HAP-1 (cell line): ENCODE measurements around the gene CCDC7.
"Not testable (repeated sequence)": the region's sequence is repeated elsewhere in the genome, so short reads cannot be mapped to it uniquely, and the experiment has no call there.

ENCODE experiments used
- DNase-seq, 2 experiments: peaks; one replicate each; pipeline ENCODE4 v3.0.0-alpha.2; 2016 to 2020; ENCODE audit warnings: low spot score in 2 of 2
- H3K27me3 ChIP-seq: fragments of 250-450 bp; sonication (Bioruptor Pico); 2 replicates; pipeline ENCODE4 v1.5.1; 2020; ENCODE audit warnings: low read depth, mild to moderate bottlenecking, moderate library complexity
- H3K36me3 ChIP-seq: fragments of 250-450 bp; sonication (Bioruptor Pico); replicated peaks from 2 replicates; pipeline ENCODE4 v1.5.1; 2020; ENCODE audit warnings: mild to moderate bottlenecking
- H3K4me1 ChIP-seq: fragments of 250-450 bp; sonication (Bioruptor Pico); 2 replicates; pipeline ENCODE4 v1.5.1; 2020; ENCODE audit warnings: mild to moderate bottlenecking
- H3K4me3 ChIP-seq: fragments of 250-450 bp; sonication (Bioruptor Pico); 2 replicates; pipeline ENCODE4 v1.5.1; 2020; ENCODE audit warnings: mild to moderate bottlenecking, moderate library complexity
- H3K9me3 ChIP-seq: fragments of 250-450 bp; sonication (Bioruptor Pico); 2 replicates; pipeline ENCODE4 v1.5.1; 2020; ENCODE audit warnings: mild to moderate bottlenecking, moderate library complexity
- in situ Hi-C: fragments of 300-500 bp; cut with MboI; formaldehyde crosslinking; loops from 3 replicates; pipeline ENCODE4 v1.14.3; 2020; ENCODE audit warnings: low sequenced_read_pairs, inconsistent platforms, mixed read lengths

Gene CCDC7

GRCh38 chr10:32893916-32894664, 448.1 kb downstream of the CCDC7 start:
- DNase-seq = no peak

GRCh38 chr10:32895200-32895968, 449.4 kb downstream of the CCDC7 start:
- H3K36me3 ChIP-seq = peaks cover 24% of the 10 kb centered on the region
- DNase-seq, H3K9me3 ChIP-seq, in situ Hi-C loops, H3K27me3 ChIP-seq, H3K4me1 ChIP-seq, H3K4me3 ChIP-seq: not testable (repeated sequence)

More at GRCh38 chr10:32893916-32894664, 448.1 kb downstream of the CCDC7 start:
- Histone ChIP-seq H3K36me3 (peaks cover 22% of the 10 kb centered on the region), H3K4me3 (no peak overlapping the region), H3K9me3 (no peaks in the 10 kb centered on the region), H3K27me3 (no peaks in the 10 kb centered on the region), H3K4me1 (no peaks in the 10 kb centered on the region)
- in situ Hi-C loops = no loop called here

GRCh38 chr10:32901815-32902214, 455.9 kb downstream of the CCDC7 start:
- Histone ChIP-seq H3K4me3 (no peak overlapping the region), H3K36me3 (peaks cover 15% of the 10 kb centered on the region), H3K27me3 (no peaks in the 10 kb centered on the region), H3K9me3 (no peaks in the 10 kb centered on the region), H3K4me1 (peaks cover 2% of the 10 kb centered on the region; the same call in 1 of the 2 replicates)
- no peak for DNase-seq
- in situ Hi-C loops = loop anchor here (10.0 kb wide), 1 partner anchor 103 kb away; no protein-coding TSS in a partner anchor

GRCh38 chr10:32905466-32905865, 459.5 kb downstream of the CCDC7 start:
- in situ Hi-C loops = loop anchor here (10.0 kb wide), 1 partner anchor 99 kb away; no protein-coding TSS in a partner anchor
- peaks cover 14% of the 10 kb centered on the region for H3K36me3 ChIP-seq
- no peak for DNase-seq
- no peaks in the 10 kb centered on the region for H3K27me3 ChIP-seq
- no peaks in the 10 kb centered on the region for H3K9me3 ChIP-seq
- H3K4me1 ChIP-seq = peaks cover 7% of the 10 kb centered on the region; the same call in 1 of the 2 replicates
- H3K4me3 ChIP-seq = no peak overlapping the region

- in situ Hi-C loops = loop anchor here (10.0 kb wide), 1 partner anchor 98 kb away; no protein-coding TSS in a partner anchor
- Histone ChIP-seq H3K36me3 (peaks cover 22% of the 10 kb centered on the region), H3K4me3 (no peak overlapping the region), H3K27me3 (no peaks in the 10 kb centered on the region), H3K9me3 (no peaks in the 10 kb centered on the region), H3K4me1 (peaks cover 7% of the 10 kb centered on the region; the same call in 1 of the 2 replicates)
- peak in 1 of 2 experiments; percentile 38 for DNase-seq
Observed at GRCh38 chr10:32906595-32906994, 460.7 kb downstream of the CCDC7 start.

- Histone ChIP-seq H3K9me3 (no peaks in the 10 kb centered on the region), H3K27me3 (no peaks in the 10 kb centered on the region), H3K4me3 (no peak overlapping the region), H3K4me1 (peaks cover 7% of the 10 kb centered on the region; the same call in 1 of the 2 replicates), H3K36me3 (peaks cover 27% of the 10 kb centered on the region)
- in situ Hi-C loops = loop anchor here (10.0 kb wide), 1 partner anchor 95 kb away; no protein-coding TSS in a partner anchor
- no peak for DNase-seq
Observed at GRCh38 chr10:32909456-32909855, 463.5 kb downstream of the CCDC7 start.

GRCh38 chr10:32909970-32910369, 464.0 kb downstream of the CCDC7 start:
- not testable (repeated sequence) for H3K27me3 ChIP-seq, H3K4me3 ChIP-seq, H3K9me3 ChIP-seq, DNase-seq, H3K4me1 ChIP-seq
- H3K36me3 ChIP-seq = peaks cover 27% of the 10 kb centered on the region
- in situ Hi-C loops = loop anchor here (10.0 kb wide), 1 partner anchor 95 kb away; no protein-coding TSS in a partner anchor

- Histone ChIP-seq H3K9me3 (no peaks in the 10 kb centered on the region), H3K4me3 (no peak overlapping the region), H3K36me3 (peaks cover 31% of the 10 kb centered on the region), H3K27me3 (no peaks in the 10 kb centered on the region), H3K4me1 (peaks cover 7% of the 10 kb centered on the region; the same call in 1 of the 2 replicates)
- in situ Hi-C loops = no loop called here
- no peak for DNase-seq
Observed at GRCh38 chr10:32911285-32912016, 465.5 kb downstream of the CCDC7 start.

GRCh38 chr10:32917817-32918216, 471.9 kb downstream of the CCDC7 start:
- H3K9me3 ChIP-seq, H3K4me3 ChIP-seq, H3K27me3 ChIP-seq, in situ Hi-C loops, DNase-seq, H3K4me1 ChIP-seq: not testable (repeated sequence)
- peaks cover 44% of the 10 kb centered on the region for H3K36me3 ChIP-seq

- no peaks in the 10 kb centered on the region for H3K27me3 ChIP-seq
- H3K4me3 ChIP-seq = no peak overlapping the region
- H3K36me3 ChIP-seq = peaks cover 63% of the 10 kb centered on the region
- H3K9me3 ChIP-seq = no peaks in the 10 kb centered on the region
- H3K4me1 ChIP-seq = no peaks in the 10 kb centered on the region; the same call in 1 of the 2 replicates
- in situ Hi-C loops = no loop called here
- DNase-seq = no peak
Observed at GRCh38 chr10:32922170-32922569, 476.2 kb downstream of the CCDC7 start.

GRCh38 chr10:32923134-32923533, 477.2 kb downstream of the CCDC7 start:
- H3K27me3 ChIP-seq = no peaks in the 10 kb centered on the region
- DNase-seq = no peak
- in situ Hi-C loops = no loop called here
- peaks cover 70% of the 10 kb centered on the region for H3K36me3 ChIP-seq
- H3K4me3 ChIP-seq = no peak overlapping the region
- H3K9me3 ChIP-seq = no peaks in the 10 kb centered on the region
- no peaks in the 10 kb centered on the region; the same call in 1 of the 2 replicates for H3K4me1 ChIP-seq

- H3K36me3 ChIP-seq = peaks cover 66% of the 10 kb centered on the region
- no peaks in the 10 kb centered on the region for H3K27me3 ChIP-seq
- H3K4me1 ChIP-seq = no peaks in the 10 kb centered on the region; the same call in 1 of the 2 replicates
- no peak for DNase-seq
- H3K4me3 ChIP-seq = no peak overlapping the region
- in situ Hi-C loops = no loop called here
- H3K9me3 ChIP-seq = no peaks in the 10 kb centered on the region
Observed at GRCh38 chr10:32923849-32924248, 477.9 kb downstream of the CCDC7 start.
